22Rv1 (cell line): ENCODE results near the gene GLG1.
"Not testable (repeated sequence)": the region's sequence is repeated elsewhere in the genome, so short reads cannot be mapped to it uniquely, and the experiment has no call there.

Experiments
- ZFX ChIP-seq: fragments of 450-650 bp; IDR thresholded peaks from 2 replicates; pipeline ENCODE4 v1.6.1; 2017; ENCODE audit warnings: antibody characterized with exemption, borderline replicate concordance
- TF ChIP-seq, protein P1 (sequence below): fragments of 450-650 bp; IDR thresholded peaks from 2 replicates; pipeline ENCODE4 v1.5.1; 2017; ENCODE audit warnings: mild to moderate bottlenecking

GRCh38 chr16:74443624-74444346 lies 163.1 kb downstream of the GLG1 start:
- TF ChIP-seq, protein P1, sequence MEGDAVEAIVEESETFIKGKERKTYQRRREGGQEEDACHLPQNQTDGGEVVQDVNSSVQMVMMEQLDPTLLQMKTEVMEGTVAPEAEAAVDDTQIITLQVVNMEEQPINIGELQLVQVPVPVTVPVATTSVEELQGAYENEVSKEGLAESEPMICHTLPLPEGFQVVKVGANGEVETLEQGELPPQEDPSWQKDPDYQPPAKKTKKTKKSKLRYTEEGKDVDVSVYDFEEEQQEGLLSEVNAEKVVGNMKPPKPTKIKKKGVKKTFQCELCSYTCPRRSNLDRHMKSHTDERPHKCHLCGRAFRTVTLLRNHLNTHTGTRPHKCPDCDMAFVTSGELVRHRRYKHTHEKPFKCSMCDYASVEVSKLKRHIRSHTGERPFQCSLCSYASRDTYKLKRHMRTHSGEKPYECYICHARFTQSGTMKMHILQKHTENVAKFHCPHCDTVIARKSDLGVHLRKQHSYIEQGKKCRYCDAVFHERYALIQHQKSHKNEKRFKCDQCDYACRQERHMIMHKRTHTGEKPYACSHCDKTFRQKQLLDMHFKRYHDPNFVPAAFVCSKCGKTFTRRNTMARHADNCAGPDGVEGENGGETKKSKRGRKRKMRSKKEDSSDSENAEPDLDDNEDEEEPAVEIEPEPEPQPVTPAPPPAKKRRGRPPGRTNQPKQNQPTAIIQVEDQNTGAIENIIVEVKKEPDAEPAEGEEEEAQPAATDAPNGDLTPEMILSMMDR = not testable (repeated sequence)
- not testable (repeated sequence) for TF ChIP-seq ZFX
